Nucleus accumbens (tissue), 56 donors: ENCODE results near the gene FBXL4.
"Not testable (repeated sequence)": the region's sequence is repeated elsewhere in the genome, so short reads cannot be mapped to it uniquely, and the experiment has no call there.

Experiments
- DNase-seq, 56 donors: peaks; one replicate each; lab custom pipeline; 2025; lab: John Stamatoyannopoulos, UW

FBXL4 gene

DNA sequence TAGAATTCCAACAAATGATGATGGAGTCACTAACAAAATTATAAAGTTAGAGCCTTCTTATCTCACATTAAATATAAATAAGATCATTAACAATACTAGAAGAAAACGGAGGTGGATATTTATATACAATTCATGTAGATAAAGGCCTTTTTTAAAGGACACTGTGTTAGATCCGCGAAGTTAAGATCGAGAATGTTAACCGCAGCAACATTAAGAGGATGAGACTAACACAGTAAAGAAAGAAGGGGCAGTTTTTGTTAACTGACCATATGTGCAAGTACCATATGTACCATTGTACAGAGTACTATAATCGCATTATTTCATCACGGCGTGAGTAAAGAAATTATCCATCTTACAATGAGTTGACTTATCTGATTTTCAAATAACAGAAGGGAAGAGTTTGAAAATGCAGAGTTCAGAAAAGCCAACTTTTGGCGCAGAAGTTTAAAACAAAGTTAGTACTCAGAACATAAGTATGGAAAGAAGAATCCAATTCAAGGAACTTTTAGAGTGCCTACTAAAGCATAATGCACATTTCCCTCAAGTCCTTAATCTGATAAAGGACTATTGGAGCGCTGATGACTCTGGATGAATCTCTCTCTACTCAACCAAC lies 1.4 kb downstream of the FBXL4 start:
- no peak for DNase-seq

DNA sequence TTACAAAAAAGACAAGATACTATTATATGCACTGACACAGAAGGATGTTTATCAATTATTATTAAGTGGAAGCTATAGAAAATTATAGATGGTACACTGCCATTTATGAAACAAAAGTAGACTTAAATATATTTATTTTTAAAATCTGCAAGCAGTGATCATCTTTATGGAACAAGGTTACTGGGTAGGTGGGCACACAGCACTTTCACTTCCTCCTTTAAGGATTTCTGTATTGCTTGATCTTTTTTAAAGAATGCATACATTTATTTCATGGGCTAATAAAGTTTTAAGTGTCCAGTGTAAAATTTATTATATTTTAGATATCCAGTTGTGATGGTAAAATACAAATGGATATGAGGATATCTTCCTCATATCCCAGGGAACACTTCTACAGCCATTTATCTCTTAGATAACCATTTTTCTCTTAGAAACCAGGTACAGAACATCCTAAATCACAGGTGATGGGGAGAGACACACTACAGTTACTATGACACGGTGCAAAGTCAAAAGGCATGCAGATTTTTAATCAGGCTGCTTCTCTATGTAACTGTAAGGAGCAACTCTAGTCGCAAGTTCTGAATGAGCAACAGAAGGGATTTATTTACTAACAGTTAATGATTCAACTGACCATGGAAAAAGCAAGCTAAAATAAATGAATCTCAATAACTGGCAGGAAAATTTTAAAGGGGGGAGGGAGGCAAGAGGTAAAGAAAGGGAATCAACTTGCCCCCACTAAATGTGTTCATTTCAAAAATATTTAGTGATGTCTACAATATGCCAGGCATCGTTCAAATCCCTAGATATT lies 2.2 kb downstream of the FBXL4 start:
- DNase-seq, result no peak

DNA sequence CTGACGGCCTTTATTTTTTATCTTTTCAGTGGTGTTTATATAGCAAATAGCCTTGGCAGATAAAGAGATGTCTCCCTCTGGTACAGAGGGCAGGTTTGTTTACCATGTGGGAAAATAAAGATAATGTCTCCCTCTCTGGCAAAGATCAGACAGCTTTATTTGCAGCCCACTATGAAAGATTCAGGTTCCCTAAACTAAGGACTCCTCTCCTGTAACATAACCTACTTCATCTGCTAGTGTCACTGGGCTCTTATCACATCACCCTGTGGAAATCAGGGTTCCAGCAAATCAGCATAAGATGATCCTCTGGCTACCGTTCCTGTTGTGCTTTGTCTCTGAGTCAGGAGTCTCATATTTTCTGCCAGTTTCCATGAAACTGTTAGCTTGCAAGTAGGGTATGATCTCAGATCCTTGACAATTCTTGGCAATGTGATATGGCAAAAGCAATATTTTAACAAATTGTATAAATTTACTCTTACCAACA lies 3.1 kb downstream of the FBXL4 start:
- no peak for DNase-seq

DNA sequence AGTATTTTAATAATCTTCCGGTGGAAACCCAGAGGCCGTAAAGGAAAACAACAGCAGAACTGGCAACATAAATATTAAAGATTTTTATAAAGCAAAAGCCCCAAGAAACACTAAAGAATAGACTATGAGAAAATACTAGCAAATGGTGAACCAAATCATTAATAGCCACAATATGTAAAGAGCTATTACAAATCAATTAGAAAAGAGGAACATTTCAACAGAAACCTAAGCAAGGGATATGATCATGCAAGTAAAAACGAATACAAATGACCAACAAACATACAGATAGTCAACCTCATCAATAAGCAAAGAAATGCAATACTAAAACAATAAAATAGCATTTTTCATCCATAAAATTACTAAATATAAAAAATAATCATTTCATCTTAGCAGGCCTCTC lies 3.6 kb downstream of the FBXL4 start:
- DNase-seq, result no peak

DNA sequence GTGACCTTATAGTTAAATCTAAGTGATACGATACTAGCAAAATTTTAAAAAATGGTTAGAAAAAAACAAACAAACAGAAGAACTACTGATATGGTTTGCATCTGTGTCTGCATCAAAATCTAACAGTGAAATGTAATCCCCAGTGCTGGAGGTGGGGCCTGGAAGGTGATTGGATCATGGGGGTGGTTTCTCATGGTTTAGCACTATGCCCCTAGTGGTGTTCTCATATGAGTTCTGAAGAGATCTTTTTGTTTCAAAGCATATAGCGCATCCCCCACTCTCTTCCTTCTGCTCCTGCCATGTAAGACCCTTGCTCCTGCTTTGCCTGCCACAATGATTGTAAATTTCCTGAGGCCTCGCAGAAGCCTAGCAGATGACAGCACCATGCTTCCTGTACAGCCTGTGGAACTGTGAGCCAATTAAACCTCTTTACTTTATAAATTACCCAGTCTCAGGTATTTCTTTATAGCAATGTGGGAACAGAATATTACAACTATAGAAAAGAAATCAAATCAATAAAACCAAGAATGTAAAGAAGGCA lies 5.4 kb downstream of the FBXL4 start:
- DNase-seq, result no peak

DNA sequence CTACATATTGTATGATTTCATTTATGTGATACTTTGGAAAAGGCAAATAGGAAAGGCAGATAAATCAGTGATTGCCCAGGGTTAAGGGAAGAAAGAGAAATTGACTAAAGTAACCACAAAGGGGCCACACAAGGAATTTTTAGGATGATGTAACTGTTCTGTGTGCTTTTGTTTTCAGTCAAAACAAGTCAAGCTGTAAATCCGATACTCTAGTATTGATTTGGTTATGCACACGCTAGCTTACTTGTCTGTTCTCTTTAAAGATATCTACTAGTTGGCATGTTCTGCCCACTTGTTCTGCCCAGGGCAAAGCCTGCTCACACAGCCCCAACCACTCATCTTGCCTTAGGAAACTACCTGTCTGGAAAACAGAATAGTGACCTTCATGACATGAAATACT lies 6.4 kb downstream of the FBXL4 start:
- no peak for DNase-seq

DNA sequence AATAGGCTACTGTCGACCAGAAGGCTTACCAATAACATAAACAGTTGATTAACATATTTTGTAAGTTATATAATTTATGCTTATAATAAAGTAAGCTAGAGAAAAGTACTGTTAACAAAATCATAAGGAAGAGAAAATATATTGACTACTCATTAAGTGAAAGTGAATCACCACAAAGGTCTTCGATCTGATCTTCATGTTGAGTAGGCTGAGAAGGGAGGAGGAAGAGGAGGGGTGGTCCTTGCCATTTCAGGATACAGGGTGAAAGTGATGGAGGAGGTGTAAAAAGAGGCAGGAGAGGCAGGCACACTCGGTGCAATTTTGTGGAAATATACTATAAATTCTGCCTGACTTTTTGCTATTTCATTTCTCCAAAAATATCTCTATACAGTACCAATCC lies 10.4 kb downstream of the FBXL4 start:
- no peak for DNase-seq

DNA sequence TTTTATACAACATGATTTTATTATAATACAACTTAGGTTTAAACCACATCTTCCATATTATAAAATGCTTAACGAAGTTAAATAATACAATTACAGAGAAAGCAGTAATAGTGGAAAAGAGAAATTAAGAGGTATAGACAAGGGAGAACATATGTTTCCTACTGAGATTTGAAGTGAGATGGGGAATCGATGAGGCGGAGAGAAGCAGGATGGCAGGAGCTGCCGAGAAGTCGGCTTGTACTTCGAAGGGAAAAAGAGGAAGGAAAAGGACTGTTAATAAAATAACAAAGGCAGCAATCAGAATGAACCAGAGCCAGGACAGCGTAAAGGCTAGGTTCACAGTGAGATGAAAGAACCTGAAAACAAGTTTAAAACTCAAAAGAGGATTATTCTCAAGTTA lies 15.4 kb downstream of the FBXL4 start:
- DNase-seq, result no peak

DNA sequence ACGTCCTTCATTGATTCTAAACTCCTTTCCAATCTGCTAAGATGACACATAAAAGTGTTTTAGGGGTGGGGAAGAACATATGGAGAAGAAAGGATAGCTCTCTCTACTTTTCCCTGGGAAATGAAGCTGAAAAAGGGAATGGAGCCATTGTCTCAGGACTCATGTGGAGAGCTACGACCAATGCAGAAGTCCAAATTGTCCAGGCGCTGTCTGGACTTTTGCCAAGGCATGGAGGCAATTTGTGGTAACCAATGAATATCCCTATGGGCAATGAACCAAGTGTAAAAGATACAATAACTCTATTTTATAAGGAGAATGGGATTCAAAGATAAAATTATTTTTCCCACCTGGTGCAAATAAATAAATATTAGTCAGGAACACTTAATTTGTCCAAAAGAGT lies 16.1 kb downstream of the FBXL4 start:
- DNase-seq, result peak in 2 of 56 donors; percentile 5 to 17

DNA sequence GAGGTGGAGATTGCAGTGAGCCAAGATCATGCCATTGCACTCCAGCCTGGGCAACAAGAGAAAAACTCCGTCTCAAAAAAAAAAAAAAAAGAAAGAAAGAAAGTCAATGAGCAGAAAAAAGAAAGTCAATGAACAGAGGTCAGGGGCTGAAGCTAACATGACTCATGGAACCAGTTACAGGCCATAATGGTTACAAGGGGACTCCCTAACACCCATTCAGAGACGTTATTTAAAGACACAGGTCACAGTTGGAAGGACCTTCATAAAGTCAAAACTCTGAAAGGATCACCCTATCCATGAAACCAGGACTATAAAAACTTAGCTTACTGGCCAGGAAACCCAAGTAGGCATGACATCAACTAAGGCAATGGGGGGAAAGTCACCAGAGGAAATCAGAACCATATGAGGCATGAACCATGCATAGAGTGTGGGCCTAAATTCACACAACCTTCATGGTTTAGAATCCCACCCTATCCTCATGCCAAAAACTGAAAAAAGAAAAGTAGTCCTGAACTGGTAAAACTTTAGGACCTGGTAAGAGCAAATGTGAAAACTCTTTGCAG lies 18.2 kb downstream of the FBXL4 start:
- no peak for DNase-seq

DNA sequence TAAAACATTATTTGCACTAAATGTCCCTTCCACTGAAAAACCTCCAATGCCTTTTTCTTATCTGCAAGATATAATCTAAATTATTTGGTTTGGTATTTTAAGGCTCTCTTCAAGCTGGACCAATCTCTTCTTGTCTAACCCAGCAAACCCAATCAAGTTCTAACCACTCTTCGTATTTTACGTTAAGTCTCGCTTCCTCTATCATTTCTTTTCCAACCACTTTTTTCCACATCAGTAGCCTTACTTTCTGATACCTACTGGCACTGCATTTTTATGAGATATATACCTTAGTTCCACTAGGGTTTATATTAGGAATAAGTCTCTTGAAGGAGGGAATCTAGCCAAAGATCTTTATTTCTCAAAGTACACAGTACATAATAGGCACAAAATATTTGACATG lies 19.1 kb downstream of the FBXL4 start:
- no peak for DNase-seq

DNA sequence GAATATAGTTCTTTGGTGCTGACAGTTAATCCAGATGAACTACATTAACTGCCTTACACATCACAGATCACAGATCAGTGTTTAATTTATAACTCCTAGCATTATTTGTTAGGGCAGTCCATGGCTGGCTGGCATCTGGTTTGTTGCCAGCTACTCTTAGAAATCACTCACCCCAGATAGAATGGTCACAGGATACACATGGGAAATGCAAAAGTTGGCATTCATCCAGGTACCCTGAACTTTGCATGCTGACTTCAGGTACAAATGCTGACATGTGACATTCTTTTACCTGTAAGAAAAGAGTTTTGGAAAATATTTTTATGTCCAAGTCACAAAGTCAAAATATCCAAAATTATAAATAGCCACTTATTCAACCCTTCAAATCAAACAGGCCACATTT lies 20.2 kb downstream of the FBXL4 start:
- DNase-seq, result no peak

DNA sequence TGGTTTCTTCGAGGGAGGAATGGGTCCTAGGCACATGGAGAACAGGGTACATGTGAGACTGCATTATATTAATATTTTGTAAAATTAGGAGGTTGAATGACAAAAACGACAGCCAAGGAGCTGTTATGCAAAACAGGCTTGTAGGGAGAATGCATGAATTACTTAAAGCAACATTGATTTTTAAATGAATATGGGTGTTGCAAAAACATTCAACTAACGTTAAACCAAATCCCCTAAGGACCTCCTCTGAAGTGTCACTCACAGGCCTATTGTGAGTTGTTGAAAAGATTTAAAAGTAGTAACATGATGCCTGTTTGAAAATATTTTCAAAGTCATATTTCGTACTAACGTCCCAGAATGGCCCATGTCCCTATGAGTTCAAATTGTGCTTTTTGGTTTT lies 21.9 kb downstream of the FBXL4 start:
- no peak for DNase-seq

DNA sequence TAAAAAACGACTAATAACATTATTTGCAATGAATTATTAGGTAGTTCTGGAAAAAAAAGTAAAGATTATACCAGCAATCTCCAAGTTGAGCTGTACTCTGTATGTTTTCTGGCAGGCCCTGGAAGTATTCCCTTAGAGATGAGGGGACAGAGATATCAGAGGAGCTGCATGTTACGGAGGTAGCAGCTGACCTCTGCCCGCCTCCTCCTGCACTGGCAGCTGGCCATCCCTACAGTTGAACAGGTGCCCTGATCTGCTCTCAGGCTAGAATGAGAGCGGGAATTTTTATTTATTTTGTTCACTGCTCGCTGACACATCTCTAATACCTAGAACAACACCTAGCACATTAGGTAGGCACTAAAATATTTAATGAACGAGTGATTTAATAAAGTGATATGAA lies 23.1 kb downstream of the FBXL4 start:
- DNase-seq, result no peak

DNA sequence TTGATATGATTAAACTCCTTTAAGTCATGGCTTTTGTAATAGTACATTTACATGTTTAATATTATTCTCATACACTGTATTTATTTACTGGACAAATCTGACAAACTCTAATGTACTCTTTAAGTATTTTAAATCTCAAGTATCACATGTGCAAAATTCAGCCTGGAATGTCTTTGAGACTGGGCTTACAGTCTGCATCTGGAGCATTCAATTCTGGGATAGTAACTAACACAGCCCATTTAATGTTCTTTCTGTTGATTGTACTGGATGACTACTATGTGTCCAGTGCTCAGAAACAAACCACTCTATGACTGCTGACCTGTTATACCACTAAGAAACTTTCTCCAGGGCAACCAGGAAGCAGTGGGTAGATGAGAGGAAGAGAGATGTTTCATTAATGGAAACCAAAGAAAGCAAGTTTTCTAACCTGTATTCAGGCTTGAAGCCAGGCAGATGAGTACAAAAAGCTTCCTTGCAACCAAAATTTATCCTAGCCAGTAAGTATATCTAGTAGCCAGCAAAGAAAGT lies 26.8 kb downstream of the FBXL4 start:
- DNase-seq, result no peak

DNA sequence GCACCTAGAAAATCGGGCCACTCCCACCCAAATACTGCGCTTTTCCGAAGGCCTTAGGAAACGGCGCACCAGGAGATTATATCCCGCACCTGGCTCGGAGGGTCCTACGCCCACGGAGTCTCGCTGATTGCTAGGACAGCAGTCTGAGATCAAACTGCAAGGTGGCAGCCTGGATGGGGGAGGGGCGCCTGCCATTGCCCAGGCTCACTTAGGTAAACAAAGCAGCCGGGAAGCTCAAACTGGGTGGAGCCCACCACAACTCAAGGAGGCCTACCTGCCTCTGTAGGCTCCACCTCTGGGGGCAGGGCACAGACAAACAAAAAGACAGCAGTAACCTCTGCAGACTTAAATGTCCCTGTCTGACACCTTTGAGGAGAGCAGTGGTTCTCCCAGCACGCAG lies 36.8 kb downstream of the FBXL4 start:
- not testable (repeated sequence) for DNase-seq

DNA sequence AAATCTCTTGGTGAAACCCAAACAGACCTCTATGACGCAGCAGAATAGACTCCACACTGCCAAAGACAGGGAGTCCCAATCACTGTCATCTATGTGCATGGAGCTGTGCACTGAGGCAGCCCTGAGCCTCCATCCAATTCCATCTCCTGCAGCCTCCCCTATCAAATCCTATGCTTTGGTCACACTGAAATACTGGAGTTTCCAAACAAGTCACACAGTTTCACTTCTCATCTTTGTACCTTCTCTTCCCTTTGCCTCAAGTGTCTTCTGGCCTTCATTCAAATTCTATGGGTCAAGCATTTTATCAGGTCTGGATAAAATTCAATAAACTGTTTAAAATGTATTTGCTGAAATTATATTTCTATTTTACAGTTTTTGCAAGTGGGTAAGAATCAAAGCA lies 38.5 kb downstream of the FBXL4 start:
- DNase-seq, result no peak

DNA sequence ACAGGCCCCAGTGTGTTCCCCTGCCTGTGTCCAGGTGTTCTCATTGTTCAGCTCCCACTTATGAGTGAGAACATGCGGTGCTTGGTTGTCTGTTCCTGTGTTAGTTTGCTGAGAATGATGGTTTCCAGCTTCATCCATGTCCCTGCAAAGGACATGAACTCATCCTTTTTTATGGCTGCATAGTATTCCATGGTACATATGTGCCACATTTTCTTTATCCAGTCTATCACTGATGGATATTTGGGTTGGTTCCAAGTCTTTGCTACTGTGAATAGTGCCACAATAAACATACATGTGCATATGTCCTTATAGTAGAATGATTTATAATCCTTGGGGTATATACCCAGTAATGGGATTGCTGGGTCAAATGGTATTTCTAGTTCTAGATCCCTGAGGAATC lies 41.4 kb downstream of the FBXL4 start:
- DNase-seq, result not testable (repeated sequence)

DNA sequence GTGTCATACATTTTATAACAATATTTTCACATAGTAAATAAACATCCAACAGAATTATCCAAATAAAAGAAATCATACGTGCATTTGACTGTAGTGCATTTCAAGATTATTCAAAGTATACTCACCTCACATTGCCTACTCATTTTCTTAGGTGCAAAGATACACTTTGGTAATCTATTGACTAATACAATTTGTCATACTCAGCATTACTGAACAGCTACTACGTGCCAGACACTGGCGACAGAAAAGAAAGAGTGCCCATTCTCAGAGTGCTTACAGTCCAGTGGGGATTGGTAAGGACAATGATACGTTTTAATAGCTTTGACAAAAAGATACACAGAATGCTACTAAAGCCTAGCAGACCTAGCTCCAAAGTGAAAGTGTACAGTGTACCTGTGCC lies 42.0 kb downstream of the FBXL4 start:
- no peak for DNase-seq

DNA sequence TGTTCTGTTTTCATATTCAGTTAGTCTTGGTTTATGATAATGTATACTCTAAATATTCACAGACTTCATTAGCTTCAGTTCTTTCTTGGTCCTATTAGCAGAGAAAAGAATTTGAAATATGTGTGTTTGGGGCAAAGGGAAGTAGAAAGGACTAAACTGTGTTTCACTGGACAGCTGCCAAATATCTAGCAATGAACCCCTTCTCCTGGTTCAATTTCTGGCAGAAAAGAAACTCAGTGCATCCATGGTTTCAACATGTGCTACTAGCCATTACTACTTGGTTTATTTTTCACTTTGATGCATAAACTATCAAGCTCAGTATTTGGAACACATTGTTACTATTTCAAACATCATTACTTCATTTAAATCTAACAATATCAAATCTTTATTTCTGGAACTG lies 43.6 kb downstream of the FBXL4 start:
- no peak for DNase-seq

DNA sequence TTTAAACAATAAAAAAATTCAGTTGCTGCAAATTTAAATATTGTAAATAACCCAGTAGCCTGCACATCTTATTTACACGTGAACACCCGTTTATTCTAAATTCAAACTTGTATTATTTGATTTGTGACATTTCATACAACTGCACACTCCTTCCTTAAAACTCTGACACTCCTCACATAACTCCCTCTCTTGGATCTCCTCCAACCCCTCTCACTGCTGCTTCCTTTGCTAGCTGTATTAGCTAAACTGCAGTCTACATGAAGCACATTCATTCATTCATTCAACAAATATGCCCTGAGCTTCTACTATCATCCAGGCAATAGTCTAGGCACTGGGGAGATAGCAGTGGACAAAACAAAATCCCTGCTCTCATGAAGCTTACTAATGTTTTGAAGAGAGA lies 47.0 kb downstream of the FBXL4 start:
- no peak for DNase-seq

DNA sequence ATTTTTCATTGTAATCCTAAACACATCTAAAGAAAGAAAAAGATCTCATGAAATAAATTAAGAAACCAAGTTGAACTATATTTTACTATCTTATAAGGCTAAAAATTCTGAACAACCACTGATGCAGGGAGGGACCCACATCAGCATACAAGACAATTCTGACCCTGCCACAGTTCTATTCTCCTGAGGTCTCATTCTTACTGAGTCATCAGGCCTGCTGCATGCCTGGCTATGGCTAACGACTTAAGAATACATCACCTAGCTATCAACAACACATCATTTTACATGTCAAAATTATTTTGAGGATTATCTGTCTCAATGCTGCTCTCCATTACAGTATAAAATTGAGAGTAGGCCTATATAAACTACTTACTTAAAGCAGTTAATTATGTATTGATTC lies 52.9 kb downstream of the FBXL4 start:
- DNase-seq, result no peak
